Activated effector memory CD4-positive, alpha-beta T cell treated with Interleukin-2 at 50 U/mL for 16 hours (primary cell): ENCODE results near the gene AMHR2.

ENCODE experiments used
- DNase-seq: peaks from one replicate; pipeline ENCODE4 v3.0.0-alpha.2; 2020

AMHR2 gene

GRCh38 chr12:53453953-53454640, 30.4 kb downstream of the AMHR2 start:
- DNase-seq, result no peak

GRCh38 chr12:53454707-53455106, 31.1 kb downstream of the AMHR2 start:
- DNase-seq, result no peak

GRCh38 chr12:53456654-53457366, 33.2 kb downstream of the AMHR2 start:
- DNase-seq, result no peak

GRCh38 chr12:53459097-53459496, 35.4 kb downstream of the AMHR2 start:
- DNase-seq, result no peak

GRCh38 chr12:53461059-53461458, 37.4 kb downstream of the AMHR2 start:
- no peak for DNase-seq

GRCh38 chr12:53461591-53461990, 37.9 kb downstream of the AMHR2 start:
- DNase-seq, result no peak

- DNase-seq, result no peak
Observed at GRCh38 chr12:53462935-53463334, 39.3 kb downstream of the AMHR2 start.

GRCh38 chr12:53463802-53464560, 40.3 kb downstream of the AMHR2 start:
- no peak for DNase-seq

- no peak for DNase-seq
Observed at GRCh38 chr12:53464685-53465418, 41.2 kb downstream of the AMHR2 start.

GRCh38 chr12:53465679-53466078, 42.0 kb downstream of the AMHR2 start:
- DNase-seq, result no peak

- DNase-seq, result no peak
Observed at GRCh38 chr12:53466640-53467039, 43.0 kb downstream of the AMHR2 start.

GRCh38 chr12:53467082-53467481, 43.4 kb downstream of the AMHR2 start:
- DNase-seq, result no peak

GRCh38 chr12:53467880-53468279, 44.2 kb downstream of the AMHR2 start:
- DNase-seq, result no peak

- no peak for DNase-seq
Observed at GRCh38 chr12:53468282-53468681, 44.6 kb downstream of the AMHR2 start.

- no peak for DNase-seq
Observed at GRCh38 chr12:53472056-53472582, 48.5 kb downstream of the AMHR2 start.

GRCh38 chr12:53474077-53474476, 50.4 kb downstream of the AMHR2 start:
- DNase-seq, result no peak

GRCh38 chr12:53474819-53475218, 51.2 kb downstream of the AMHR2 start:
- DNase-seq, result no peak

- DNase-seq, result no peak
Observed at GRCh38 chr12:53476769-53477209, 53.1 kb downstream of the AMHR2 start.

GRCh38 chr12:53478865-53479264, 55.2 kb downstream of the AMHR2 start:
- DNase-seq, result no peak

GRCh38 chr12:53479331-53479730, 55.7 kb downstream of the AMHR2 start:
- DNase-seq, result no peak

- DNase-seq, result no peak
Observed at GRCh38 chr12:53480491-53481442, 57.1 kb downstream of the AMHR2 start.
